Measurements from ENCODE around the gene TRAF3IP3.

TRAF3IP3 gene

DNA sequence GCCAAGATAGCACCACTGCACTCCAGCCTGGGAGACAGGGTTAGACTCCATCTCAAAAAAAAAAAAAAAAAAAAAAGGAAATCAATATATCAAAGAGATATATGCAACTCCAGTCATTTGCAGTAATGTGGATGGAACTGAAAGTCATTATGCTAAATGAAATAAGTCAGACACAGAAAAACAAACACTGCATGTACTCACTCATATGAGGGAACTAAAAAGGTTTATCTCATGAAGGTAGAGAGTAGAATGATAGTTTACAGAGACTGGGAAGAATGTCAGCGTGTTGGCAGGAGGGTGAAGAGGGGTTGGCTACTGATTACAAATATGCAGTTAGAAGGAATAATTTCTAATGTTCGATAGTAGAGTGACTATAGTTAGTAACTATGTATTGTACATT lies 38.0 kb upstream of the TRAF3IP3 start:
- Histone ChIP-seq H3K27ac (ENCODE audit: low read depth, low read length) (no peak overlapping the region), H4K8ac (ENCODE audit: low read depth, low read length) (no peak overlapping the region), H3K4me2 (ENCODE audit: low read length) (no peak overlapping the region), H3K9me3 (ENCODE audit: insufficient read depth, low read depth, low read length) (no peaks in the 10 kb centered on the region), H3K18ac (ENCODE audit: low read length) (no peak overlapping the region), H3K4me3 (ENCODE audit: low read depth, low read length) (no peak overlapping the region), H3K14ac (ENCODE audit: low read length) (no peak overlapping the region), H3K36me3 (ENCODE audit: control insufficient read depth in 1 of 2, insufficient read depth in 2 of 2, low read length in 2 of 2) (no peaks in the 10 kb centered on the region), H3K4me1 (ENCODE audit: control insufficient read depth in 1 of 2, insufficient read depth in 2 of 2, low read length in 2 of 2) (peaks cover 4 to 8% of the 10 kb centered on the region in 2 experiments), H4K12ac (ENCODE audit: low read depth, low read length) (no peak overlapping the region), H2BK120ac (ENCODE audit: insufficient read depth, low read length, poor library complexity) (no peak overlapping the region), H3K9ac (ENCODE audit: low read length) (no peak overlapping the region), H3K79me1 (ENCODE audit: low read length) (peaks cover 2% of the 10 kb centered on the region), H2BK12ac (ENCODE audit: low read length) (no peak overlapping the region), H2AFZ (ENCODE audit: insufficient read depth, low read length, poor library complexity) (no peak overlapping the region), H2AK5ac (ENCODE audit: low read length) (no peak overlapping the region), H2BK5ac (ENCODE audit: low read depth, low read length, poor library complexity) (no peak overlapping the region), H3K23ac (ENCODE audit: low read length) (no peak overlapping the region), H4K91ac (ENCODE audit: low read depth, low read length) (no peak overlapping the region), H3K4ac (ENCODE audit: low read depth, low read length) (no peak overlapping the region), H3K79me2 (ENCODE audit: control insufficient read depth, insufficient read depth, low read length, poor library complexity) (no peaks in the 10 kb centered on the region), H3K27me3 (ENCODE audit: insufficient read depth, low read length) (no peaks in the 10 kb centered on the region)
- DNase-seq: no peak
- WGBS (ENCODE audit: extremely low coverage, insufficient coverage, insufficient read length): no CpG with 5 or more reads among the region's 2 CpGs

DNA sequence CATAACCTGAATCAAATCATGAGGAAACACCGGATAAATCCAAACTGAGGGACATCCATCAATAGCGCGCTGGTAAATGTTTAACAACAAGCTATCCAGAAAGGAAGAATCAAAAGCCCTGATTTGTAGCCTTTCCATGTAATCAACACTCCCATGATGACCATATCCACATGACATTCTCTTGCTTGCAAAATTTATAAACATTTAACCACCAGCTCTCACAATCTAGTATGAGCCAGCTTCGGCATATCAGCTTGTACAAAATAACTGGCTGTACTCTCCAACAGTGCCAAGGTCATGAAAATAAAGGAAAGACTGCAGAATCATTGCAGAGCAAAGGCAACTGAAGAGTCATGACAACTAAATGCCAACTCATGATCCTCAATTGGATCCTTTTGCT lies 35.5 kb upstream of the TRAF3IP3 start:
- Histone ChIP-seq H3K36me3 (ENCODE audit: control insufficient read depth in 1 of 2, insufficient read depth in 2 of 2, low read length in 2 of 2) (no peaks in the 10 kb centered on the region), H4K8ac (ENCODE audit: low read depth, low read length) (no peak overlapping the region), H3K9me3 (ENCODE audit: insufficient read depth, low read depth, low read length) (no peaks in the 10 kb centered on the region), H2AFZ (ENCODE audit: insufficient read depth, low read length, poor library complexity) (no peak overlapping the region), H3K27ac (ENCODE audit: low read depth, low read length) (no peak overlapping the region), H3K4me1 (ENCODE audit: control insufficient read depth in 1 of 2, insufficient read depth in 2 of 2, low read length in 2 of 2) (peaks cover 0 to 5% of the 10 kb centered on the region in 2 experiments), H3K79me1 (ENCODE audit: low read length) (peaks cover 2% of the 10 kb centered on the region), H4K91ac (ENCODE audit: low read depth, low read length) (no peak overlapping the region), H2BK120ac (ENCODE audit: insufficient read depth, low read length, poor library complexity) (no peak overlapping the region), H2AK5ac (ENCODE audit: low read length) (no peak overlapping the region), H3K23ac (ENCODE audit: low read length) (no peak overlapping the region), H3K4me2 (ENCODE audit: low read length) (no peak overlapping the region), H2BK5ac (ENCODE audit: low read depth, low read length, poor library complexity) (no peak overlapping the region), H3K9ac (ENCODE audit: low read length) (no peak overlapping the region), H3K18ac (ENCODE audit: low read length) (no peak overlapping the region), H2BK12ac (ENCODE audit: low read length) (no peak overlapping the region), H4K12ac (ENCODE audit: low read depth, low read length) (no peak overlapping the region), H3K14ac (ENCODE audit: low read length) (no peak overlapping the region), H3K4me3 (ENCODE audit: low read depth, low read length) (no peak overlapping the region), H3K4ac (ENCODE audit: low read depth, low read length) (no peak overlapping the region), H3K79me2 (ENCODE audit: control insufficient read depth, insufficient read depth, low read length, poor library complexity) (no peaks in the 10 kb centered on the region), H3K27me3 (ENCODE audit: insufficient read depth, low read length) (no peaks in the 10 kb centered on the region)
- no CpG with 5 or more reads among the region's 4 CpGs for WGBS (ENCODE audit: extremely low coverage, insufficient coverage, insufficient read length)
- DNase-seq: no peak

DNA sequence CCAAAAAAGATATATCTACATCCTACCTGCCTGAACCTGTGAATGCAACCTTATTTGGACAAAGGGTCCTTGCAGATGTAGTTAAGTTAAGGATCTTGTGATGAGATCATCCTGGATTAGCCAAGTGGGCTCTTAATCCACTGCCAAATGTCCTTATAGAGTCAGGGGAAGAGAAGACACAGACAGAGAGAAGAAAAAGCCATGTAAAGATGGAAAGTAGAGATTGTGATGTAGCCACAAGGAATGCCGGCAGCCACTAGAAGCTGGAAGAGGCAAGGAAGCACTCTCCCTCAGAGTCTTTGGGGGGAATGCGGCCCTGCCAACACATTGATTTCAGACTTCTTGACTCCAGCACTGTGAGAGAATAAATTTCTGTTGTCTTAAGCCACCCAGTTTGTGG lies 35.0 kb upstream of the TRAF3IP3 start:
- DNase-seq: no peak
- H2AFZ ChIP-seq (ENCODE audit: insufficient read depth, low read length, poor library complexity): no peak overlapping the region
- no peak overlapping the region for H3K4me3 ChIP-seq (ENCODE audit: low read depth, low read length)
- H3K23ac ChIP-seq (ENCODE audit: low read length): no peak overlapping the region
- no CpG with 5 or more reads among the region's 2 CpGs for WGBS (ENCODE audit: extremely low coverage, insufficient coverage, insufficient read length)
- H4K91ac ChIP-seq (ENCODE audit: low read depth, low read length): no peak overlapping the region
- H2BK12ac ChIP-seq (ENCODE audit: low read length): no peak overlapping the region
- no peak overlapping the region for H4K12ac ChIP-seq (ENCODE audit: low read depth, low read length)
- H3K27ac ChIP-seq (ENCODE audit: low read depth, low read length): no peak overlapping the region
- no peaks in the 10 kb centered on the region for H3K36me3 ChIP-seq (ENCODE audit: control insufficient read depth in 1 of 2, insufficient read depth in 2 of 2, low read length in 2 of 2)
- no peaks in the 10 kb centered on the region for H3K9me3 ChIP-seq (ENCODE audit: insufficient read depth, low read depth, low read length)
- no peak overlapping the region for H3K4ac ChIP-seq (ENCODE audit: low read depth, low read length)
- no peak overlapping the region for H3K18ac ChIP-seq (ENCODE audit: low read length)
- H3K14ac ChIP-seq (ENCODE audit: low read length): no peak overlapping the region
- no peak overlapping the region for H3K4me2 ChIP-seq (ENCODE audit: low read length)
- H3K4me1 ChIP-seq (ENCODE audit: control insufficient read depth in 1 of 2, insufficient read depth in 2 of 2, low read length in 2 of 2): peaks cover 0 to 5% of the 10 kb centered on the region in 2 experiments
- no peak overlapping the region for H2AK5ac ChIP-seq (ENCODE audit: low read length)
- peaks cover 2% of the 10 kb centered on the region for H3K79me1 ChIP-seq (ENCODE audit: low read length)
- no peak overlapping the region for H2BK120ac ChIP-seq (ENCODE audit: insufficient read depth, low read length, poor library complexity)
- no peak overlapping the region for H3K9ac ChIP-seq (ENCODE audit: low read length)
- H3K79me2 ChIP-seq (ENCODE audit: control insufficient read depth, insufficient read depth, low read length, poor library complexity): no peaks in the 10 kb centered on the region
- no peak overlapping the region for H2BK5ac ChIP-seq (ENCODE audit: low read depth, low read length, poor library complexity)
- H4K8ac ChIP-seq (ENCODE audit: low read depth, low read length): no peak overlapping the region
- no peaks in the 10 kb centered on the region for H3K27me3 ChIP-seq (ENCODE audit: insufficient read depth, low read length)

DNA sequence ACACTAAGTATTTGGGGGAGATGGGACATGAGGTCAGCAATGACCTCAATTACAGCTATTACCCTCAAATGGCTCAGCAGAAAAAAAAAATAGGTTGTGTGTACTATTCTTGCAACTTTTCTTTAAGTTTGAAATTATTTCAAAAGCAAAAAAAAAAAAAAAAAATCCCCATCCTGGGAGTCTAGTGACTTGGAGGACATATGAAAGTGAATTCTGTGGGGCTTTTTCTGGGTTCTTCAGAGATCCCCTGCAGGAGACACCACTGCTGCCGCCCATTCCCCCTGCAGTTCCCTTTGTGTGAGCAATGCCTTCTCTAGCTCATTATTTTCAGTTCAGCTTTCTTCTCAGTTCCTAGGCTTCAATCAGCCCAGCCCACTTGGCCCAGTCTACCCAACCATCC lies 34.5 kb upstream of the TRAF3IP3 start:
- Histone ChIP-seq H2BK5ac (ENCODE audit: low read depth, low read length, poor library complexity) (no peak overlapping the region), H4K8ac (ENCODE audit: low read depth, low read length) (peak overlapping the region; percentile 48), H3K36me3 (ENCODE audit: control insufficient read depth in 1 of 2, insufficient read depth in 2 of 2, low read length in 2 of 2) (no peaks in the 10 kb centered on the region), H2AFZ (ENCODE audit: insufficient read depth, low read length, poor library complexity) (no peak overlapping the region), H3K14ac (ENCODE audit: low read length) (no peak overlapping the region), H3K23ac (ENCODE audit: low read length) (peak overlapping the region; percentile 49), H4K91ac (ENCODE audit: low read depth, low read length) (peak overlapping the region; percentile 5), H2BK12ac (ENCODE audit: low read length) (peak overlapping the region; percentile 1), H3K9ac (ENCODE audit: low read length) (no peak overlapping the region), H2AK5ac (ENCODE audit: low read length) (no peak overlapping the region), H3K4me1 (ENCODE audit: control insufficient read depth in 1 of 2, insufficient read depth in 2 of 2, low read length in 2 of 2) (peaks cover 0 to 5% of the 10 kb centered on the region in 2 experiments), H3K27me3 (ENCODE audit: insufficient read depth, low read length) (no peaks in the 10 kb centered on the region), H3K79me1 (ENCODE audit: low read length) (peaks cover 2% of the 10 kb centered on the region), H3K79me2 (ENCODE audit: control insufficient read depth, insufficient read depth, low read length, poor library complexity) (no peaks in the 10 kb centered on the region), H3K4me2 (ENCODE audit: low read length) (no peak overlapping the region), H3K18ac (ENCODE audit: low read length) (no peak overlapping the region), H2BK120ac (ENCODE audit: insufficient read depth, low read length, poor library complexity) (no peak overlapping the region), H3K9me3 (ENCODE audit: insufficient read depth, low read depth, low read length) (no peaks in the 10 kb centered on the region), H3K4me3 (ENCODE audit: low read depth, low read length) (no peak overlapping the region), H4K12ac (ENCODE audit: low read depth, low read length) (no peak overlapping the region), H3K27ac (ENCODE audit: low read depth, low read length) (no peak overlapping the region), H3K4ac (ENCODE audit: low read depth, low read length) (no peak overlapping the region)
- WGBS (ENCODE audit: extremely low coverage, insufficient coverage, insufficient read length): no CpG with 5 or more reads among the region's 1 CpG
- DNase-seq: no peak
